ENCODE measurements around the gene POLR1G.

The POLR1G gene

GRCh38 chr19:45406226-45407090, at the start of gene POLR1G:
POLR1G (plus strand) TSS chr19:45406644; CDS start chr19:45406697, 53 bp downstream.
- DNase-seq (ENCODE audit: low read depth in 2 of 2): peak; percentile 82 to 89
- peak within 1 kb of the TSS; percentile 93 to 97 for H3K4me3 ChIP-seq (replicated peaks in 1 of 2; ENCODE audit: low read depth in 2 of 2, low read length in 2 of 2)
- no peak for TF ChIP-seq CTCF (IDR thresholded peaks at IDR 0.05; ENCODE audit: low read depth, low read length)

- no peak for DNase-seq (ENCODE audit: low read depth in 2 of 2)
- no peak overlapping the region for H3K4me3 ChIP-seq (replicated peaks in 1 of 2; ENCODE audit: low read depth in 2 of 2, low read length in 2 of 2)
- no peak for TF ChIP-seq CTCF (IDR thresholded peaks at IDR 0.05; ENCODE audit: low read depth, low read length)
Observed at GRCh38 chr19:45356760-45357444, 49.5 kb upstream of the POLR1G start.

- DNase-seq (ENCODE audit: low read depth in 2 of 2): no peak
- H3K4me3 ChIP-seq (replicated peaks in 1 of 2; ENCODE audit: low read depth in 2 of 2, low read length in 2 of 2): no peak overlapping the region
- no peak for TF ChIP-seq CTCF (IDR thresholded peaks at IDR 0.05; ENCODE audit: low read depth, low read length)
Observed at GRCh38 chr19:45357445-45357783, 49.0 kb upstream of the POLR1G start.

- H3K4me3 ChIP-seq (replicated peaks in 1 of 2; ENCODE audit: low read depth in 2 of 2, low read length in 2 of 2): no peak overlapping the region
- no peak for TF ChIP-seq CTCF (IDR thresholded peaks at IDR 0.05; ENCODE audit: low read depth, low read length)
- DNase-seq (ENCODE audit: low read depth in 2 of 2): no peak
Observed at GRCh38 chr19:45358213-45358792, 48.1 kb upstream of the POLR1G start.

DNA sequence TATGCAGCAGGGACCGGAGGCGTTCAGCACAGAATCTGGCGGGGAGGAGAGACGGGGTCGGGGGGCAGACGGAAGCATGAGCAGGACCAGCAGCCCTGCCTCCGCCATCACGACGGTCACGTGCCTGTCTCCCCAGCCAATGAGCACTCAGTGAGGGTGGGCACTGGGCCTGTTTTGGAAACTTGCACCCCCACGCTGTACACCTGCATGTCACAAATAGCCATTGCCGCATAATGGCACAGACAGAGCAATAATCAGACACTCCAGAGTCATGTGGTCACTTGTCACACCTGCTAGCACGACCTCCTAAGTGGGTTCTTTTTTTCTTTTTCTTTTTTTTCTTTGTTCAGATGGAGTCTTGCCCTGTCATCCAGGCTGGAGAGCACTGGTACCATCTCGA, 44.8 kb upstream of the POLR1G start:
- TF ChIP-seq CTCF (IDR thresholded peaks at IDR 0.05; ENCODE audit: low read depth, low read length): no peak

DNA sequence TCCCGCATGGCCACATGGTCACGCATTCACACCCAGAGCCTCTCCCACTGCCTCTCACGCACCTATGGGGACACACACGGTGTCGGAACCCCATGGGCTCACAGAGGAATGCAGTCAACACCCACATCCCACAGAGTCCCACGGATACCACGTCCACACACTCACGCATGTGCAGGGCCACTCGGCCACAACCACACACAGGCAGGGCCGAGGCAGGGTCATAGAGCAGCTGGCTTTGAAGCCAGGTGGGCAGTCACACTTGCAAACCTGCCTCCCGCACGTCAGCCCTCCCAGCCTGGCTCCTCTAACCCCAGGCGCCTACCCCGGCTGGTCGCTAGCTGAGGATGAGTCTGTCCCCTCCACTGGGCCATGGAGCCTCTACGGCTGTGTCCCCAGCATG, 44.2 kb upstream of the POLR1G start:
- DNase-seq (ENCODE audit: low read depth in 2 of 2): no peak
- no peak for TF ChIP-seq CTCF (IDR thresholded peaks at IDR 0.05; ENCODE audit: low read depth, low read length)

More for the DNA sequence above, 44.8 kb upstream of the POLR1G start:
- H3K4me3 ChIP-seq (replicated peaks in 1 of 2; ENCODE audit: low read depth in 2 of 2, low read length in 2 of 2): no peak overlapping the region
- DNase-seq (ENCODE audit: low read depth in 2 of 2): no peak

More for the DNA sequence above, 44.2 kb upstream of the POLR1G start:
- H3K4me3 ChIP-seq (replicated peaks in 1 of 2; ENCODE audit: low read depth in 2 of 2, low read length in 2 of 2): no peak overlapping the region

Measured in cardiac fibroblast (primary cell).